Heart left ventricle (tissue), 16 donors: ENCODE measurements around the gene IL33. TPM values are rescaled to one million over a fixed set of nuclear protein-coding genes. Genes with fewer than 3 reads are reported as not detected.

Experiments used
- ATAC-seq, 4 donors: fragments of 200-7000 bp; cut with Tn5 transposase; one replicate each; pipeline ENCODE4 v1.9.1; 2020 to 2022; ENCODE audit warnings: moderate library complexity in 4 of 4, mild to moderate bottlenecking in 3 of 4, moderate number of reproducible peaks in 1 of 4
- DNase-seq, 5 donors: peaks; one replicate each; pipeline ENCODE4 v3.0.0-alpha.2; 2020
- H3K27ac ChIP-seq, 12 donors: fragments of 200-600 bp; sonication (generic) in 4 of 12; one replicate each; pipeline versions ENCODE4 v1.5.0 to v1.8.0; 2016 to 2022; ENCODE audit warnings: mild to moderate bottlenecking in 2 of 12
- H3K27me3 ChIP-seq, 9 donors: fragments of 200-600 bp; sonication (generic) in 2 of 9; one replicate each; pipeline versions ENCODE4 v1.5.1 to v1.8.0; 2016 to 2022; ENCODE audit warnings: mild to moderate bottlenecking in 3 of 9
- H3K36me3 ChIP-seq, 9 donors: fragments of 200-600 bp; sonication (generic) in 2 of 9; one replicate each; pipeline versions ENCODE4 v1.5.0 to v1.8.0; 2018 to 2022; ENCODE audit warnings: mild to moderate bottlenecking in 2 of 9
- H3K4me1 ChIP-seq, 12 donors: fragments of 200-600 bp; sonication (generic) in 4 of 12; one replicate each; pipeline versions ENCODE4 v1.5.0 to v1.8.0; 2016 to 2022; ENCODE audit warnings: mild to moderate bottlenecking in 3 of 12
- H3K4me3 ChIP-seq, 12 donors: fragments of 200-600 bp; sonication (generic) in 4 of 12; one replicate each; pipeline versions ENCODE4 v1.5.0 to v1.8.0; 2017 to 2022; ENCODE audit warnings: mild to moderate bottlenecking in 9 of 12, moderate library complexity in 4 of 12
- H3K9me3 ChIP-seq, 12 donors: fragments of 200-600 bp; sonication (generic) in 4 of 12; one replicate each; pipeline versions ENCODE4 v1.5.0 to v1.8.0; 2016 to 2022; ENCODE audit warnings: mild to moderate bottlenecking in 1 of 12
- CTCF ChIP-seq, 12 donors: fragments of 200-600 bp; sonication (generic) in 4 of 12; IDR thresholded peaks; one replicate each; pipeline versions ENCODE4 v1.5.0 to v1.8.0; 2018 to 2022; ENCODE audit warnings: antibody characterized with exemption in 12 of 12, mild to moderate bottlenecking in 5 of 12
- POLR2A ChIP-seq, 2 donors: fragments of 450-650 bp; IDR thresholded peaks; one replicate each; pipeline ENCODE4 v1.6.1; 2017; ENCODE audit warnings: antibody characterized with exemption in 2 of 2, mild to moderate bottlenecking in 2 of 2, moderate library complexity in 2 of 2
- WGBS, 4 donors: extraction: QIAGEN DNeasy Blood & Tissue Kit in 2 of 4; methylation state at CpG; one replicate each; pipeline versions ENCODE4 v1.1.5 to v1.1.7; 2013 to 2018; 5-methylcytosine and 5-hydroxymethylcytosine counted together
- intact Hi-C, 10 donors: fragments of 100-400 bp; cut with DNase I; formaldehyde crosslinking; loops; one replicate each; pipeline versions ENCODE4 v1.11.1 to v1.14.2; 2022
- polyA plus RNA-seq, 2 donors: library from polyadenylated mRNA; stranded (reverse); fragments of 200-250 nt; gene quantifications; one replicate each; pipeline ENCODE4 v1.2.3, GENCODE V29; 2013
- total RNA-seq, 9 donors: library from RNA; depleted of rRNA in 2 of 9; stranded (reverse); fragments of >200 nt in 2 of 9; fragmentation: NEBNext Ultra II Directional in 3 of 9; extraction: Animal tissue kit (Norgen Biotek cat#: 25700) in 3 of 9; gene quantifications; one replicate each; pipeline versions ENCODE4 v1.1.0 to v1.2.4, GENCODE V29; 2016 to 2023
- donor health status: ischemic (EF 13 %, LVEDD 7.1; RV severe dilation, severe dysfunction).
- donor health status: healthy with polysubstance abuse.
- donor health status: DM: no; HTN: yes; CAD: no.
- donor health status: DM: no; HTN: no; CAD: no.
- donor health status: ischemic (EF 25% LVEDD 6.9; RV normal size, moderate dysfunction).
- donor health status: ischemic (EF 25% LVEDD 5.7; RV mildly dilated, moderate dysfunction).
- donor health status: healthy.
- donor health status: DM: yes; HTN: yes; CAD: no.
- donor health status: ischemic (EF 35%, LVEDD 5.7; RV mildly dilated, moderate dysfunction).
- donor health status: nonischemic (EF 11% LVEDD 7.7; RV severe dilation, severe dysfunction).
- donor health status: DM: yes; HTN: yes; CAD: no.
- donor health status: PGD.
- donor health status: ischemic (EF 29% LVEDD 5.4; RV normal size, mild dysfunction).
- donor health status: nonischemic (EF 23%, LVEDD 6.1; RV moderate dilation, normal function).

IL33 gene
- total and polyA plus RNA-seq, 11 donors, result 6.6 to 36.5 (median 12.7) TPM

GRCh38 chr9:6234014-6234413, 18.4 kb downstream of the IL33 start:
- TF ChIP-seq CTCF (IDR thresholded peaks at IDR 0.05) (no peak), POLR2A (IDR thresholded peaks at IDR 0.05) (no peak)
- 22 to 47% (median 36%) methylated on average over 1 of the region's 1 CpG for WGBS, 4 donors
- H3K27ac ChIP-seq, result peak overlapping the region in 5 of 12 donors; percentile 18 to 65 (median 50)
- no peaks in the 10 kb centered on the region for H3K36me3 ChIP-seq
- H3K27me3 ChIP-seq, result no peaks in the 10 kb centered on the region
- ATAC-seq, result peak in 2 of 4 donors; percentile 64 to 70
- intact Hi-C loops, result no loop called here
- no peaks in the 10 kb centered on the region for H3K9me3 ChIP-seq
- H3K4me3 ChIP-seq, result no peak overlapping the region
- peaks cover 0 to 56% (median 20%) of the 10 kb centered on the region in 12 donors for H3K4me1 ChIP-seq
- DNase-seq, result peak in 3 of 5 donors; percentile 21 to 31 (median 28)

- intact Hi-C loops, result no loop called here
- Histone ChIP-seq H3K27me3 (no peaks in the 10 kb centered on the region), H3K36me3 (peaks cover 0 to 11% (median 0%) of the 10 kb centered on the region in 9 donors), H3K9me3 (no peaks in the 10 kb centered on the region), H3K4me3 (no peak overlapping the region), H3K4me1 (peaks cover 0 to 33% (median 0%) of the 10 kb centered on the region in 12 donors), H3K27ac (no peak overlapping the region)
- TF ChIP-seq POLR2A (IDR thresholded peaks at IDR 0.05), result no peak
- TF ChIP-seq CTCF (IDR thresholded peaks at IDR 0.05), result no peak
- 83 to 87% (median 84%) methylated on average over 2 of the region's 2 CpGs for WGBS, 4 donors
- DNase-seq (no peak), ATAC-seq (no peak)
These were observed 21.7 kb downstream of the IL33 start for GRCh38 chr9:6237267-6237666.

GRCh38 chr9:6239048-6239461, 23.4 kb downstream of the IL33 start:
- DNase-seq (no peak), ATAC-seq (no peak)
- Histone ChIP-seq H3K4me1 (peaks cover 0 to 16% (median 0%) of the 10 kb centered on the region in 12 donors), H3K27ac (no peak overlapping the region), H3K4me3 (no peak overlapping the region), H3K9me3 (no peaks in the 10 kb centered on the region), H3K27me3 (no peaks in the 10 kb centered on the region), H3K36me3 (peaks cover 0 to 28% (median 4%) of the 10 kb centered on the region in 9 donors)
- intact Hi-C loops, result no loop called here
- no peak for TF ChIP-seq CTCF (IDR thresholded peaks at IDR 0.05)
- no peak for TF ChIP-seq POLR2A (IDR thresholded peaks at IDR 0.05)
- 80 to 88% (median 87%) methylated on average over 5 of the region's 5 CpGs for WGBS, 4 donors

- Histone ChIP-seq H3K27me3 (no peaks in the 10 kb centered on the region), H3K9me3 (no peaks in the 10 kb centered on the region), H3K4me3 (no peak overlapping the region), H3K36me3 (peaks cover 0 to 33% (median 4%) of the 10 kb centered on the region in 9 donors), H3K4me1 (peaks cover 0 to 12% (median 0%) of the 10 kb centered on the region in 12 donors), H3K27ac (no peak overlapping the region)
- intact Hi-C loops, result no loop called here
- ATAC-seq (no peak), DNase-seq (no peak)
- WGBS, 4 donors, result 78 to 81% (median 80%) methylated on average over 2 of the region's 2 CpGs
- TF ChIP-seq CTCF (IDR thresholded peaks at IDR 0.05) (no peak), POLR2A (IDR thresholded peaks at IDR 0.05) (no peak)
These were observed 24.1 kb downstream of the IL33 start for GRCh38 chr9:6239694-6240093.
